ENCODE results near the gene EXOC8.
"Not testable (repeated sequence)": the region's sequence is repeated elsewhere in the genome, so short reads cannot be mapped to it uniquely, and the experiment has no call there.

Gene EXOC8

DNA sequence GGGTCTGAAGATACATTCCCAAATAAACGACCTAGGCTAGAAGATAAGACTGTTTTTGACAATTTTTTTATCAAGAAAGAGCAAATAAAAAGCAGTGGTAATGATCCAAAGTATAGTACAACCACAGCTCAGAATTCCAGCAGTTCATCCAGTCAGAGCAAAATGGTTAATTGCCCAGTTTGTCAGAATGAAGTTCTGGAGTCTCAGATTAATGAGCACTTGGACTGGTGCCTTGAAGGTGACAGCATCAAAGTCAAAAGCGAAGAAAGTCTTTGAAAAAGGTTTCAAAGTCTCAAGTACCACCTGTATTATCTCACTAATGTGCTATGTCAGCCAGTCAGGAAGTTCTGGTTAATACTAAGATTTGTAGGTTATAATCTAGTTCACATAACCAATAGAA, 15.4 kb upstream of the EXOC8 start:
- no peak for DNase-seq (ENCODE audit: low read depth)

DNA sequence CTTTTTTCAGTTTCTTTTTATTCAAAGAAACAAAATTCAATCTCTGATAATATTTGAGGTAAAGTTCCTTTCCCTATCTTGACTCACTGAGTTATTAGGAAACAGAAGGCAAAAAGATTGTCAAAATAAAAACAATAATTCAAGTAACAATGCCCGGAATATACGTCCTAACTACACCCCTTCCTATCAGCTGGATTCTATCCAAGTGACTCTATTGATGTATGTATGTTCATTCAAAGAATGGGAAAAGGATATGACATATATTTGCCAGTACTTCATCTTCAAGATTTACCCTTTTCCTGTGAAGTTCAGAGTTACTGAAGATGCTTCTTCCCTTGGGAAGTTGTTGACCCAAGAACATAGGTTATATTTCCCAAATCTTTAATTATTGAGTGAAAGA, 14.2 kb upstream of the EXOC8 start:
- no peak for DNase-seq (ENCODE audit: low read depth)

DNA sequence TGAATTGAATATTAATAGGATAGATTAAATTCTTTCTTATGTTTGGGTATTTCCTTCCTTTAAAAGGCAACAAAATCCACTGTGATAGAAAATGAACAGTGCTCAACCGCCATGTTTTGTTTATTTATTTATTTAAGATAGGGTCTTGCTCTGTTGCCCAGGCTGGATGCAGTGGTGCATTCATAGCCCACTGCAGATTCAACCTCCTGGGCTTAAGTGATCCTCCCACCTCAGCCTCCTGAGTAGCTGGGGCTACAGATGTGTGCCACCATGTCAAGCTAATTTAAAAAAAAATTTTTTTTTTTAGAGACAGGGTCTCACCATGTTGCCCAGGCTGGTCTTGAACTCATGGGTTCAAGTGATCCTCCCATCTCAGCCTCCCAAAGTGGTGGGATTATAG, 11.2 kb upstream of the EXOC8 start:
- not testable (repeated sequence) for DNase-seq (ENCODE audit: low read depth)

DNA sequence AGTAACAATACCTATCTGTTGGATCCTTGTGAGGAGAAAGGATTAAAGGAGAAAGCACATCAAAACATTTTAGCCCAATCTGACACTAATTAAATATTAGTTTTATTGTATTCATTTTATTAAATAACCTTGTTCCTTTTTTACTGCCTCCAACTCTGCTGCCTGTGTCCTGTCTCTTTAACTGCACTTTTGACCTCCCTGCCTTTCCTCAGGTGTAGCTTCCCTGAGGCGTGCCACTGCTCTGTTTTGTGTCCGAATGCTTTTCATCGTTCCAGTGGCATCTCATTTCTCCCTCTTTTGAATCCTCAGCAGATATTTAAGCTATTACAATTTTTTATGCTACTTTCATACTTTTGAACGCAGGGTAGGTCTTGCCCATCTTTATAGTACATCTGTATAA, 10.8 kb upstream of the EXOC8 start:
- no peak for DNase-seq (ENCODE audit: low read depth)

DNA sequence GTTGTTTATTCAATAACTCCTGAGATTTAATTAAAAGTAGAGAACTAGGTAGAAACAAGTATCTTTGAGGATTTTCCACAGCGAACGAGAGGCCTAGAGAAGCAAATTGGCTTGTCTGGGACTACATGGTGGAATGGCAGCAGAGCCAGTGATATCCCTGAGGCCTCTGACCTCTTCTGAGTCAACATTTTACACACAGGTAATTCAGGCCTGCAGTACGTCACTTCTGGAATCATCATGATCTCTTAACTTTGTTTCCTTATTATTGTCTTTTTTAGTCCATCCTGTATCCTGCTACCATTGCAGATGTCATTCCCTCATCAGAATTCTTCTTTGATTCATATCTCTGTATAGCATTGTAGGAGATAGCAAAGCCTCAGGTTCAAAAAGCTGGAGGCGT, 10.3 kb upstream of the EXOC8 start:
- DNase-seq (ENCODE audit: low read depth), result no peak

DNA sequence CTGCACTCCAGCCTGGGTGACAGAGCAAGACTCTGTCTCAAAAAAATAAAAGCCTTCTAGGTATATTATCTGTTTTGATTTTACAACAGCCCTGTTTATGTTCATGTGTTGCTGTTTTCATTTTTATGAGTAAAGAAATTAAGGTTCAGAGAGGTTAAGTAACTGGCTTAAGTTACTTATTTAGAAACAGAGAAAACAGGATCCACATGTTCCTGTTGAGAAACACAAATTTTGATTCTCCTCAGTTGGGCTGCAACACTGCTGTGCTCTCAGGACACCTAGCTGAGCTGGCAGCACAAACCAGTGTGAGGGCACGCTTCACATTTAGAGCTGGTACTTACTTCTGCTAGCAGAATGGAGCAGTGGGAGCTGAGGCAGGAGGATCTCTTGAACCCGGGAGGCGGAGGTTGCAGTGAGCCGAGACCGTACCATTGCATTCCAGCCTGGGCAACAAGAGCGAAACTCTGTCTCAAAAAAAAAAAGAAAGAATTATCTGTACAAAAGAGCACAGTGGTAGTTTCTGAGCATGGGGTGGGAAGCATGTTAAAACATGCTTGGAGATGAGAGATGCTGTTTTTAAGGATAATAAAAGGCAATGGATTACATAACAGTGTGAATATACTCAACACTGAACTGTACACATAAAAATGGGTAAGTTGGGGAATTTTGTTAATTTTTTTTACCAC, 2.8 kb upstream of the EXOC8 start:
- no peak for DNase-seq (ENCODE audit: low read depth)

DNA sequence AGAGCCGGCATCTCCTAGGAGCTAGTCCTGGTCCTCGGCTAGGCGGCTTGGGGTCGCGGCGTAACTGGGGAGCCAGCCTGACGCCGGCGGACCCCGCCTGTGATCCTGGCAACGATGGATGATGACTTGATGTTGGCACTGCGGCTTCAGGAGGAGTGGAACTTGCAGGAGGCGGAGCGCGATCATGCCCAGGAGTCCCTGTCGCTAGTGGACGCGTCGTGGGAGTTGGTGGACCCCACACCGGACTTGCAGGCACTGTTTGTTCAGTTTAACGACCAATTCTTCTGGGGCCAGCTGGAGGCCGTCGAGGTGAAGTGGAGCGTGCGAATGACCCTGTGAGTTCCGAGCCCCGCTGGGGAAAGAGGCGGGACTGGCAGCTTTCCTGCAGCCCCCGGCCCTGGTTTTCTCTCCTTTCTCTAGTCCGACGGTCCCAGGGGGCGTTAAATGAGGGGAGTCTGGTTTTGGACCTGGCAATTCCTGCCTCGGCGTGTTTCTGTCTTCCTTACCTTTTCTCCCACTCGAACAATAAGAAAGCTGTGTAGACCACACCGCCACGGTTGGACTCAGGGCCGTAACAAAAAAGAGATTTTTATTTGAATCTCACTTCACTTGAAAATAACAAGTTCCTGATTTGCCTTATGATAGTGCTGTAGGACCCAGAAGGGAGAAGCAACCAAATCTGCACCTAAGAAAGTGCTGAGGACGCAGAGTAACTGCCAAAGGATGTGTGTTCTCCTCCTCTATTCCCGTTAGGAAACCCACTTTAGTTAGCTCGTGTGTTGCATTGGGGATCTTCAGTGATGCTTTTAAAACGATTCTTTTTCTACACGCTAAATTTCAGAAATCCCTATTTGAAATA, 847 bp upstream of the EXOC8 start, which contains the start of gene SPRTN:
Gene SPRTN (plus strand): TSS at position 24 of the 859 bp plus-strand sequence. CDS start 91 bp downstream, at position 115.
- no peak for DNase-seq (ENCODE audit: low read depth)

DNA sequence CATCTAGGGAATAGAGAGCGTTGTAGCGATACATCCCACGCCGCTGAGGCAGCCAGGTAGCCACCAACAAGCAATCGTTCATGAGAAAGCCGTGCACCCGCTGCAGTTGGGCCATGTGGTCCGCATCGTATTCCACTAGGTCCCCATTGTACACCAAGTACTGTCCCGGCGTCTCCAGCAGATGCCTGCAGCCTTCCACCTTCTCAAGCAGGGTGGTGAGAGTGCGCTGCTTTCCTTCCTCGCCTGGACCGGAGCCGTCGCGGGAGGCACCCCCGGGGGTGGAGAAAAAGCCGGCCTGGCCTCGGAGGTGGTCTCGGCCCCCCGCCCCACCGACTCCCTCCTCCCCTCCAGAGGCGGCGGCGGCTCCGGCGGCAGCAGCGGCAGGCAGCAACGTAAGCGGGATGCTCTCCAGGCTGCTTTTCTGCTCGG, 595 bp downstream of the EXOC8 start:
- no peak for DNase-seq (ENCODE audit: low read depth)

DNA sequence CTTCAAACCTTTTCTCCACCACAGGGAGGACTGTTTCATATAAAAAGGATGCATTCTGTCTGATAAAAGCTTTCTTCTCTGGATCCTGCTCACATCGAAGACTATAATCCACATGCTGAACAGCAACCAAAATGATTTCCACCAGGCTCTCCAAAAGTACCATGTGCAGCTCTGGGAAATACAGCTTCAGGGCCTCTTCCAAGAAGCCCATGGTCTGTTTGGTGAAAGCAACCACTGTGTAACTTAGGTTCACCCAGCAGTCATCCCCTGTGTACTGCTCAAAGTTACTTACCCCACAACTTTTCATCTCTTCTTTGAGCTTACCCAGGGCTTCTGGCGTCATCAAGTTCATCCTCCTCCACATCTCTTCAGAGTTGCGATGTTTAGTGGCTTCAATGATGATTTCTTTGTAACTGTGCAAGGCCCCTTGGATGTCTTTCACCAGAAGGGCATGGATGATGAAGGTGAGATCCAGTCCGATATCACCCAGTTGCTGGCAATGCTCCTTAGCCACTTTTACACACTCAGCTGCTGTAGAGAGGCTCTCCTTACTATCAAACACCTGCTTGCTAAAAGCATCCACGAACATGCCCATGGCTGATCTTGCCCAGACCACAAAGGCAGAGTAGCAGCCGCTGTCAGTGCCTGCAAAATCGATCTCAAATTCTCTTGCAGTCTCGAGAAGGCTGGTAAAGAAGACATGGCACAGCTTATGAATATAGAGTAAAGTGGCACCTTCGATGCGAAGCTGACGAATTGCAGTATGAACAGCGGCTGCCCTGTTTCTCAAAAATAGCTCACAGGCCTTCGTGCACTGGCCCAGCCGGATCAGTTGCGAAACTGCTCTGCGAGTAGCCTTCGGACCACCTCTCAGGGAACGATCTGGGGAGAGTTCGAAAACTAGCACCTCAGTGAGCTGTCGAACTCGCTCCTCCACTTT, 1.7 kb downstream of the EXOC8 start:
- DNase-seq (ENCODE audit: low read depth), result no peak

DNA sequence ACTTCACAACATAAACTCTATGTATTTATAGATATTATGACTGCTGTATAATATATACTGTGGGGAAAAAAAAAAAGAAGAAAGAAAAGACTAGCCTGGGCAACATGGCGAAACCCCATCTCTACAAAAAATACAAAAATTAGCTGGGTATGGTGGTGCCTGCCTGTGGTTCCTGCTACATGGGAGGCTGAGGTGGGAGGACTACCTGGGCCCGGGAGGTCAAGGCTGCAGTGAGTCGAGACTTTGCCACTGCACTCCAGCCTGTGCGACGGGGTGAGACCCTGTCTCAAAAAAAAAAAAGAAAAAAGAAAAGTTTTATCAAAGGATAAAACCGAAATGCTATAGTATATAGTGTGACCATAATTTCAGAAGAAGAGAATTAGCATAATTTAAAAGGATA, 2.7 kb downstream of the EXOC8 start:
- DNase-seq (ENCODE audit: low read depth), result no peak

DNA sequence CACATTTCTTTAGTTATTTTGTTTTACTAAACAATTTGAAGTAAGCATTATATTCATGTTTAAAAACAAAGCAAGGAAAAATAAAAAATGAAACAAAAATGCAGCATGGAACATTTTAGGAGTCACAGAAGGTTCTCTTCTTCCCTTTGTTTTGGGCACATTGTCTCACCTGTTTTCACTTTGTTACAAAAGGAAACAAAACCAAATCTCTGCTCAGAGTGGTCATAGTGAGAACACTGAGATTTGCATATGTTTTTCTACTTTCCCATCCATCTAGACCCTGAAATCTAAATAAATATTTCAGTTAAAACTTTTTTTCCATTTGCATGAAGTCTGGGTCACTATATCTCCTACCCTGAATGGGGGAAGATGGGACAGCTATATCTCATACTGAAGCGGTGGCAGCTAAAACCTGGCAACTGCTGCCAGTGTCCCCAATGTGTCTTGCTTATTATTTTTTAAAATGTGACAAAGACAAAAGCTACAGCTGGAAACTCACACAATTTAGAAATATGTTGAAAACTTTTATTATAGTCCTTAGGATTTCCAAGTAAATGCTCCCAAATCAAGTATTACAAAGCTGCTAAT, 3.5 kb downstream of the EXOC8 start:
- no peak for DNase-seq (ENCODE audit: low read depth)

DNA sequence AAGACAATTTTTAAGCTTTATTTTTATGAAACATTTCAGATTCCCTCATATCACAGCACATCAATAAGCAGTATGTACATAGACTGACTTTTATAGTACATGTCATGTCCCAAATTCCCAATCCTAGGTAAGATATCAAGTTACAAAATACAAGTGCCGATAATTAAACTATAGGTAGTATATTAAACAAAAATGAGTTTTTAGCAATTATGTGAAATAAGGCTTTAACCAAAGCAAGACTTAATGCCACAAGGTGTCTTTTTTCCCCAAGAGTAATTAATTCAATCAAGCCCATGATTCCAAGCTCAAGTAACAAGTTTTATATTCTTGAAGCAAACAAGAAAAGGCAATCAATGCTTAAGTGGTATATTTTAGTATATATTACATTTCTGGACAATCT, 4.9 kb downstream of the EXOC8 start:
- no peak for DNase-seq (ENCODE audit: low read depth)

DNA sequence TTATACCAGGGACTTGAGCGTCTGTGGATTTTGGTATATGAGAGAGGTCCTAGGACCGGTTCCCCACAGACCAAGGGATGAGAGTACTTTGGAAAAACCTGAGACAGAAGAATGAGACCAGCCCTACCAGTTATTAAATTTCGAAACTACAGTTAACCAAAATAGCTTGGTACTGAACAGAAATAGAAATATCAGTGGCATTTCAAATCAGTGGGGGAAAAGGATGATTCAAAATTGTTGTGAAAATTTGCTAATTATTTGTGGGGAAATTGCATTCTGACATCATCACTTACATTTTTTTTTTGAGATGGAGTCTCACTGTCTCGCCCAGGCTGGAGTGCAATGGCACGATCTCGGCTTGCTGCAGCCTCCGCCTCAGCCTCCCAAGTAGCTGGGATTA, 8.2 kb downstream of the EXOC8 start:
- no peak for DNase-seq (ENCODE audit: low read depth)

DNA sequence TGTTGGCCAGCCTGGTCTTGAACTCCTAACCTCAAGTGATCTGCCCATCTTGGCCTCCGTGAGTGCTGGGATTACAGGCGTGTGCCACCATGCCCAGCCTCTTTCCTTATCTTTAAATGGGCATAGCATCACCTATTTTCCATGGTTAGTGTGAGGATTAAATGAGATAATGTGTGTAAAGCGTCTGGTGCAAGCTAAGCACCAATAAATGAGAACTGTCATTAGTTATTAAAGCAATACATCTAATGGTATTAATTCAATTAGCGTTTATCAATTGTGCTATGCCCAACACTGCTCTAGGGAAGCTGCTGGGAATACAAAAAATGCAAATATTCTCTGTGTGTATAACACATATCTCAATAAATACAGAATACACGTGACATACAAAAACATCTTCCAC, 10.0 kb downstream of the EXOC8 start:
- DNase-seq (ENCODE audit: low read depth), result no peak

DNA sequence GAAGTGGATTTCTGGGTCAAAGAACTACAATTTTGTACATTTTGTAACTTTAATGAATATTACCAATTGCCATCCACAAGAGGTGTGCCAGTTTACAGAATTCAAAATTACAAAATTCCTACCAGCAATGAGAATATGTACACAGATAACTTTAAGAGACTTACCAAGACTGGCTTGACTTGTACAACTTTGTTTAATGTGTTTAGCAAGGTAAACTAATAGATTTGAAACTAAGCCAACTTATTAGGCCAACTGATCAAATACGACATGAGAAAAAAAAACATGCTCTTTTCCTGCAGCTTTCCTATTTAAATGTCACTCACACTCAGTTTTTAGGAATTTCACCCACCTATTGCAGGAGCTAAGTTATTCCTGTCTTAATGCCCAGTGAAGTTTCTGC, 11.4 kb downstream of the EXOC8 start:
- DNase-seq (ENCODE audit: low read depth), result no peak

DNA sequence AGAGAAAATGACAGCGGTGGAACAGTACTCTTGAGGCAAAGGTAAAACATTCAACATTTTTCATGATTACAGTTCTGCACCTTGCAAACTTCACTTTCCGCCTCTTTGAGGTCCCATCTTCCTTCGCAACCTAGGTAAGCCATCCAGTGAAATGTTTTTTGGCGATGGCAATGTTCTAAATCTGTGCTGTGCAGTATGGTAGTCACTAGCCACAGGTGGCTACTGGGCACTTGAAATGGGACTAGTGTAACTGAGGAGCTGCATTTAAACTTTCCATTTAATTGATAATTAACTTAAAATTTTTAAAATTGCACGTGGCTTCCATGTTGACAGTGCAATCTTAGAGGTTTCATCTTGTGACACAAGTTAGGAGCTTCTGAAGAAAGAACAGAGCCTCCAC, 13.0 kb downstream of the EXOC8 start:
- DNase-seq (ENCODE audit: low read depth), result no peak

DNA sequence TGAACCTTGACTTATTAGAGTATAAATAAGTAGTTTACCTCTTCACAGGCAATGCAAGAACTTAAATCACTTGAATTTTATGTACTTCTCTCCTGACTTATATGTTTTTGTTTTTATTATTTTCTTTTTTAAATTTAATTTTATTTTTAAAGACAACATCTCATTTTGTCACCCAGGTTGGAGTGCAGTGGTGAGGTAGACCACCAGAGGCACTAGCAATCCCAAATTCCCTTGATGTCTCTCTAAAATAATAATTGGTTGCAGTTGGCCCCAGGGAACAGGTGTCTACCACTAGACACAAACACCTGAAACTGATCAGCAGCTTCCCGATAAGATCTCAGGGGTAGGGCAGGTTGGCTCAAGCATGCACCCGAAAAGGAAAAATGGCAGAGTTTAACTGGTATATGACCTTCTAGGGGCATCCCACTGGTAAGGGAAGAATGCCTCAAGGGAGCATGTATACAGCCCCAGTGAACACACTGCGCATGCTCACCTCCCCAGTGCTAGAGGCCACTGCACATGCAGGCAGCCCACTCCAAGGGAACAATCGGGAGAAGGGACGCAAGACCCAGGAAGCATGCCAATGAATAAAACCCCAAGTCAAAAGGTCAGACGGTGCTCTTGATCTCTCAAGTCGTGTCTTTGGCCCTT, 14.6 kb downstream of the EXOC8 start:
- DNase-seq (ENCODE audit: low read depth), result no peak

DNA sequence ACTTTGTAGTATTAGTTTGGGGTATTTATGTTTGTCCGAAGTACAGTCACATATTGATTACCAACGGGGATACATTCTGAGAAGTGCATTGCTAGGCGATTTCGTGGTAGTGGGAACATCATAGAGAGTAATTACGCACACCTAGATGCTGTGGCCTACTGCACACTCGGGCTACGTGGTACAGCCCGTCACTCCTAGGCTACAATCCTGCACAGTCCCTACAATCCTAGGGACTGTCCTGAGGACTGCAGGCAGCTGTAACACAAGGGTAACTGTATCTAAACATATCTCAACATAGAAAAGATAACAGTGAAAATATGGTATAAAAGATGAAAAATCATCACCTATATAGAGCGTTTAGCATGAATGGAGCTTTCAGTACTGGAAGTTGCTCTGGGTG, 18.6 kb downstream of the EXOC8 start:
- DNase-seq (ENCODE audit: low read depth), result no peak

DNA sequence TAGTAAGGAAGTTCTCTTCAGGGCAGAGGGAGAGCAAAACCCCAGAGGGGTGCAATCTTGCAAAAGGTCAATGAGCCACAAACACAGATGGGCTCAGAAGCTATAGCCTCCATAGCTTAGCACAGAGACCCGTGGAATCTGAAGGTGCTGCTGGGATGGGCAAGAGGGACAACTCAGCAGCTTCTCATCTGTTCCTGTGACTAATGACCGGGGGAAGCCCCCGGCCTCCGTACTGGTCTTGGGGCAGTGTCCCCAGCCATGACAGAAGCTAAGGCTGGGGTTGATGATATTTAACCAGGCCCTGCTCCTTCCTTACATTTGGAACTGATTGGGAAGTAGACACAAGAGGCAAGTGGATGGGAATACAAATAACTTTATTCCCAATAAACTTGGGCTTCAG, 19.1 kb downstream of the EXOC8 start:
- DNase-seq (ENCODE audit: low read depth), result no peak

DNA sequence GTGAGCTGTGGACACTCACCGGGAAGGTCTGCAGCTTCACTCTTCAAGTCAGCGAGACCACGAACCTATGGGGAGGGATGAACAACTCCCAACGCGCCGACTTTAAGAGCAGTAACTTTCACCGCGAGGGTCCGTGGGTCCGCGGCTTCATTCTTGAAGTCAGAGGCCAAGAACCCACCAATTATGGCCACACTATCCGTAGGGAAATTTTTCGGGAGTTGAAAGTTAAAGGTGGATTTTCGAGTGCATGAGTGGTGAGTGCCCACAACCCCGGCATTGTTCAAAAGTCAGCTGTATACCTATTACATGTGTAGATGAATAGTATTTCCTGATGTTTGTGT, 19.7 kb downstream of the EXOC8 start:
- DNase-seq (ENCODE audit: low read depth), result no peak

DNA sequence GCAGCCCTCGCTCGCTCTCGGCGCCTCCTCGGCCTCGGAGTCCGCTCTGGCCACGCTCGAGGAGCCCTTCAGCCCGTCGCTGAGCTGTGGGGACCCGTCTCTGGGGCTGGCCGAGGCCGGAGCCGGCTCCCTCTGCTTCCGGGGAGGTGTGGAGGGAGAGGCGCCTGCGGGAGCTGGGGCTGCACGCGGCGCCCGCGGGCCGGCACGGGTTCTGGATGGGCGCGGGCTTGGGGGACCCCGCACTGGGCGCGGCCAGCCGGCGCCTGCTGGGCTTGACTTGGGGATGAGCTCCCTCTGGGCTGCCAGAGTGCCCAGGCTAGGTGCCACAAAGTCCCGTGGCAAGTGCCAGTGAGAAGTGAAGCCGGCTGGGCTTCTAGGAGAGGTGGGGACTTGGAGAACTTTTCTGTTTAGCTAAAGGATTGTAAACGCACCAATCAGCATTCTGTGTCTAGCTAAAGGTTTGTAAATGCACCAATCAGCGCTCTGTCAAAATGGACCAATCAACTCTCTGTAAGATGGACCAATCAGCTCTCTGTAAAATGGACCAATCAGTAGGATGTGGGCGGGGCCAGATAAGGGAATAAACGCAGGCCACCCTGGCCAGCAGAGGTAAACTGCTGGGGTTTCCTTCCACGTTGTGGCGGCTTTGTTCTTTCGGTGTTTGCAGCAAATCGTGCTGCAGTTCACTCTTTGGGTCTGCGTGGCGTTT, 20.2 kb downstream of the EXOC8 start:
- no peak for DNase-seq (ENCODE audit: low read depth)
